ENCODE measurements around the gene CDK6.
"Not testable (repeated sequence)": the region's sequence is repeated elsewhere in the genome, so short reads cannot be mapped to it uniquely, and the experiment has no call there.

CDK6 gene

DNA sequence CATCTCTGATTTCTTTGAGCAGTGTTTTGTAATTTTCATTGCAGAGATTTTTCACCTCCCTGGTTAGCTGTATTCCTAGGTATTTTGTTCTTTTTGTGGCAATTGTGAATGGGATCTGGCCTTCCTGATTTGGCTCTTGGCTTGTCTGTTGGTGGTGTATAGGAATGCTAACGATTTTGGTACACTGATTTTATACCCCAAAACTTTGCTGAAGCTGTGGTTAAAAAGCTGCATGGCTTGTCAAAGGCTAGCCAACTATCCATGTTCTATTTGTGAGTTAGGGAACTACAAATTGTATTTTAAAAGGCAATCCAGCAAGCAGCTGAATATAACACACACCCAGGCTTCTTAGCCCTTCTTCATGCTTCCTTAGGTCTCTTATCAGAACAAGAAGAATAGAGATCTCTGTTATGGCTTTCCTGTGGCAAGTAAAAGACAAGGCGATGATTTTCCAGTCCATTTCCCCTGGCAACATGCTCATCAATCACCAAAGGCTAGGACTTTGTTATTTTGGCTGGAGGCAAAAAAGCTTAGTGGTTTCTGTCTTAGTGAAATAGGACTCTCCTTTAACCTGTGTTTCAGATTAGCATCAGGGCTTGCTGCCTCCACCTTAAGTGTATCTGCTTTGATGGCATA is 77.5 kb downstream of the CDK6 start:
- Histone ChIP-seq H3K4me1 (peaks cover 4% of the 10 kb centered on the region), H3K79me2 (peaks cover 28% of the 10 kb centered on the region)
- TF ChIP-seq CTCF (IDR thresholded peaks at IDR 0.05): no peak

GRCh38 chr7:92757311-92757910 is 79.0 kb downstream of the CDK6 start:
- not testable (repeated sequence) for H2AFZ ChIP-seq; H3K36me3 ChIP-seq (ENCODE audit: control insufficient read depth, insufficient read depth, low read length); H3K4me2 ChIP-seq (ENCODE audit: low read length); H3K9me3 ChIP-seq (ENCODE audit: control insufficient read depth, low read length); H3K27ac ChIP-seq; H3K9ac ChIP-seq; H3K4me3 ChIP-seq (ENCODE audit: low read depth, low read length); H3K27me3 ChIP-seq (ENCODE audit: control insufficient read depth, insufficient read depth, low read length); H3K4me1 ChIP-seq
- peaks cover 26% of the 10 kb centered on the region for H3K79me2 ChIP-seq

More for the DNA sequence above, 77.5 kb downstream of the CDK6 start:
- no peak overlapping the region for H2AFZ ChIP-seq
- H3K27ac ChIP-seq: no peak overlapping the region
- no peaks in the 10 kb centered on the region for H3K27me3 ChIP-seq (ENCODE audit: control insufficient read depth, insufficient read depth, low read length)
- no peaks in the 10 kb centered on the region for H3K36me3 ChIP-seq (ENCODE audit: control insufficient read depth, insufficient read depth, low read length)
- H3K9me3 ChIP-seq (ENCODE audit: control insufficient read depth, low read length): no peaks in the 10 kb centered on the region
- H3K9ac ChIP-seq: no peak overlapping the region
- H3K4me2 ChIP-seq (ENCODE audit: low read length): no peak overlapping the region
- no peak overlapping the region for H3K4me3 ChIP-seq (ENCODE audit: low read depth, low read length)

DNA sequence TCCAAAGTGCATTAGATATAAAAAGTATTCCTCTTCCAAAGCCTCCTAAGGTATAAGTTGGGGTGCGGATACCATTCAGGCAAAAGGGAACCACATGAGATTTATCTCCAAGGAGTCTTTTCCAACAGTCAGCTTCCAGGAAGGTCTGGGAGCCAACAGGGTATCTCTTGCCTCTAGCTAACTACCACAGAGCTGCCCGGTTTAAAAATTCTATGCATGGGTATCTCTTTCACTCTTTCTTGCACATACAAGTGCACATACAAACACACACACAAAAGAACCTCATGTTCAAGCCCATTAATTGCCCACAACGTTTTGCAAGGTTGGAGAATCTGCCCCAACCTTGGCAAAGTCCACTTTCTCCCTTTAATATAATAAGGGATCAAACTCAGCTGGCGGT is 80.7 kb downstream of the CDK6 start:
- H3K9ac ChIP-seq: no peak overlapping the region
- H3K9me3 ChIP-seq (ENCODE audit: control insufficient read depth, low read length): no peaks in the 10 kb centered on the region
- no peak overlapping the region for H3K4me3 ChIP-seq (ENCODE audit: low read depth, low read length)
- H3K27me3 ChIP-seq (ENCODE audit: control insufficient read depth, insufficient read depth, low read length): no peaks in the 10 kb centered on the region
- TF ChIP-seq CTCF (IDR thresholded peaks at IDR 0.05): no peak
- no peaks in the 10 kb centered on the region for H3K4me1 ChIP-seq
- no peak overlapping the region for H3K27ac ChIP-seq
- no peak overlapping the region for H2AFZ ChIP-seq
- peaks cover 29% of the 10 kb centered on the region for H3K79me2 ChIP-seq
- no peaks in the 10 kb centered on the region for H3K36me3 ChIP-seq (ENCODE audit: control insufficient read depth, insufficient read depth, low read length)
- no peak overlapping the region for H3K4me2 ChIP-seq (ENCODE audit: low read length)

DNA sequence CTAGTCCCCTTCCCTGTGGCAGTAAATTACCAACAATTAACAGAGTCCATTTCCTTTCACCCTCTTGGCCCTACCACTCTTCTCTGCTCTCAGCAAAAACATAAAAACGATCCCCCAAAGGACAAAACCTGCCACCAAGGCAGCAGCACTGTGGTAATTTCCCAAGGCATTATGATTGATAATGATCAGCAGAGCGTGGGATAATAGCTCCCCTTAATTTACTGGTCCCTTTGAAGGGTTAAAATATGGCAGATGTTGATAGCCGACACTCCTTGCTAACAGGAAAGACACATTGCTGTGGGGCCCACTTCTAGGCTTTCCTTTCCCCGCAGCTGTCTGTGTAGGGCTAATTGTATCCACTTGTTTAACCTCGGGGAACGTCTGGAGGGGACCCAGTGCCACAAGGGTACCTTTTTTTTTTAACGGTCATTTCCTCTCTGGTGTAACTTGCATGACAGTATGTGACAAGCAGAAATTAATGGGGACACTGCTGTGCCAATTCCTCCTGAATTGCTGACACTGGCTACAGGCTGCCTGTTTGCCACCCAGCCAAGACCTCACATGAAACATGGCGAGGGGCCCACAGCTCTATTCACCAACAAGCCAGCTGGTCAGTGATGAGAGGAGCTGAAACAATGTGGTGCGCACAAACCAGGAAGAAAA is 81.3 kb downstream of the CDK6 start:
- Histone ChIP-seq H3K9me3 (ENCODE audit: control insufficient read depth, low read length) (no peaks in the 10 kb centered on the region), H3K9ac (no peak overlapping the region), H3K27ac (no peak overlapping the region)

More for the DNA sequence above, 81.3 kb downstream of the CDK6 start:
- no peaks in the 10 kb centered on the region for H3K4me1 ChIP-seq
- H3K27me3 ChIP-seq (ENCODE audit: control insufficient read depth, insufficient read depth, low read length): no peaks in the 10 kb centered on the region
- H3K36me3 ChIP-seq (ENCODE audit: control insufficient read depth, insufficient read depth, low read length): no peaks in the 10 kb centered on the region
- H3K4me2 ChIP-seq (ENCODE audit: low read length): no peak overlapping the region
- peaks cover 29% of the 10 kb centered on the region for H3K79me2 ChIP-seq
- no peak overlapping the region for H2AFZ ChIP-seq
- no peak for TF ChIP-seq CTCF (IDR thresholded peaks at IDR 0.05)
- H3K4me3 ChIP-seq (ENCODE audit: low read depth, low read length): no peak overlapping the region
